ENCODE data around the gene TGFBR1.

DNA sequence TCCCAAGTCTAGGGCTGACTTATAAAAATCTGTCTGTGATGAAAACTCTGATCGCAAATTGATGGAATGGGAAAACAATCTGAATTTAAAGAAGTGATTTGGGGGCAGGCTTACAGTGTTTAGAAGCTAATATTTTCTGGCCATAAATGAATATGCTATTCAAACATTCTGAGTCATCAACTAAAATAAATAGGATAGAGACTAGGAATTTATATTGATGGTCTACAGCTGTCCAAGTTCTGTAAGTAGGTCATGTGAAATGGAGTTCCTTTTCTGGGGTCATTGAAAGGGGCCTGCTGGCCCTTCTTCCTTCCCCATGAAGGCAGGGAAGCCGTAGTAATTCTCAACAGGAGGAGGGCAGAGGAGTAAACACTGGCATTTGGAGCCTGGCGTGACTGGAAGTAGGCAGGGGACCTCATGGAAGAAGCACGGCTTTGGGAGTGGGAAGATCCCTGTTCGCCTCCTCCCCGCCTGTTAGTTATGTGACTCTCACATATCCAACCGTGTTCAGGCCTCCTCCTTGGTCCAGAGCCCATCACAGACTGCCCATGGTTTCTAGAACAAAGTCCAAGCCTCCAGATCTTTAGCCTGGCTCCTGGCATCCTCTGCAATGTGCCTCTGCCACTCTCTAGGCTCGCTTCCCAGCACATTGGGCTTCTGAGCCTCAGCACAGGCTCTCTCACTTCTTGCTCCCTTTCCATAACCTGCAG lies 85.1 kb downstream of the TGFBR1 start:
- TF ChIP-seq, protein P1, sequence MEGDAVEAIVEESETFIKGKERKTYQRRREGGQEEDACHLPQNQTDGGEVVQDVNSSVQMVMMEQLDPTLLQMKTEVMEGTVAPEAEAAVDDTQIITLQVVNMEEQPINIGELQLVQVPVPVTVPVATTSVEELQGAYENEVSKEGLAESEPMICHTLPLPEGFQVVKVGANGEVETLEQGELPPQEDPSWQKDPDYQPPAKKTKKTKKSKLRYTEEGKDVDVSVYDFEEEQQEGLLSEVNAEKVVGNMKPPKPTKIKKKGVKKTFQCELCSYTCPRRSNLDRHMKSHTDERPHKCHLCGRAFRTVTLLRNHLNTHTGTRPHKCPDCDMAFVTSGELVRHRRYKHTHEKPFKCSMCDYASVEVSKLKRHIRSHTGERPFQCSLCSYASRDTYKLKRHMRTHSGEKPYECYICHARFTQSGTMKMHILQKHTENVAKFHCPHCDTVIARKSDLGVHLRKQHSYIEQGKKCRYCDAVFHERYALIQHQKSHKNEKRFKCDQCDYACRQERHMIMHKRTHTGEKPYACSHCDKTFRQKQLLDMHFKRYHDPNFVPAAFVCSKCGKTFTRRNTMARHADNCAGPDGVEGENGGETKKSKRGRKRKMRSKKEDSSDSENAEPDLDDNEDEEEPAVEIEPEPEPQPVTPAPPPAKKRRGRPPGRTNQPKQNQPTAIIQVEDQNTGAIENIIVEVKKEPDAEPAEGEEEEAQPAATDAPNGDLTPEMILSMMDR (IDR thresholded peaks at IDR 0.05; ENCODE audit: low read depth, low read length, poor library complexity, severe bottlenecking): no peak
- TF ChIP-seq EZH2phosphoT487 (IDR thresholded peaks at IDR 0.05; ENCODE audit: borderline replicate concordance, low read length): no peak

Data from DOHH2 (cell line).